Measurements from ENCODE around the gene MITF. TPM values are rescaled to one million over a fixed set of nuclear protein-coding genes. Genes with fewer than 3 reads are reported as not detected.

MITF gene
- total RNA-seq, 1 experiment from 2014 or later = 1.9 TPM

DNA sequence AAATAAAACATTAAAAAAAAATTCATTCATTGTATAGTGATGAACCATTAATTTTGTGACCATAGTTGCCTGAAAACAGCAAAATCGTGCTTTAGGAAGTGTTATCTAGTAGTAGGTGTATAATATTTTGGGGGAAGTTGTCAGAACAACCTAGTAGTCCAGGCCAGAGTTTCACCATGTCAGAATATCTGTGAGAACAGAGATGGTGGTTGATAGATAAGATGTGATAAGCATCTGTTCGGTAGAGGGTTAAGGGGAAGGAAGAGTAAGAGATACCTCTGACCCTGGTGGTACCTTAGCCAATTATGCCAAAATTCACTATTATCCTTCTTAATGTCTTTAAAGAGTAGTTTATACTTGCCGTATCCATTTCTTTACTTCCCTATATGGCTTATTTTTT is 113.8 kb downstream of the MITF start (continued):
- TF ChIP-seq POLR2A (IDR thresholded peaks at IDR 0.05; ENCODE audit: borderline replicate concordance, extremely low read depth, insufficient read depth, insufficient read length) = no peak

DNA sequence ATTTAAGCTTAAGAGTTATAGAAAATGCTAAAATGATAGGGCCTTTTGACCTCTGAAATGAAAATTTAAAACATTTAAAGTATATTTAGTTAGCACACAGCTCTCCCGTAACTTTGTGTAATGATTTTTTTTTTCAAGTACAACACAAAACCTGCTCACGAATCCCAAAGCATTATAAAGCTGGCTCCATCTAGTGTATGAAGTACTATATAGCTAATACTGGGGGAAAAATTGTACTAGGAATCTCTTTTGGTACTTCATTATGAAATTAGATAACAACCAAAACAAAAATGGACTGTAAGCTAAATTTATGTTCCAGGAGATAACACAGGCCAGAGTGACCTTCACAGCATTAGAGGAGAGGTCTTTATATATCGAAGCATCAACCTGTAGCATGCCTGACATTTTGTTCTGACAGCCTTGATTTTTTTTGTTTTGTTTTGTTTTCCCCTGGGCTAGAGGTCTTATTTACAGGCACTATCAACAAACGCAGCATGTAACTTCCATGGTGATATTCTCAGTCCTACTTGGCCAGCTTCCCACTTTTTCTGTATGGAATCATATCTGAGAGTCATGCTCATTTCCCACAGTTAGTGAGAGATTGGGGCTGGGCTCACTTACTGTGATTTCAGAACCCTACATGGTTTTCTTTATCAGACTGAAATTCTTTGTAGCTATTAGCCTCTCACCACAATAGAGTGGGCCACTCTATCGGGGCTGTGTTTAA is 116.3 kb downstream of the MITF start:
- Histone ChIP-seq H3K4me3 (replicated peaks in 1 of 2; ENCODE audit: low read depth in 1 of 2, low read length in 2 of 2) (no peak overlapping the region), H3K27me3 (ENCODE audit: insufficient read depth, low read length) (no peaks in the 10 kb centered on the region), H3K4me1 (ENCODE audit: control insufficient read depth in 1 of 2, insufficient read depth in 2 of 2, low read length in 2 of 2) (no peaks in the 10 kb centered on the region), H2AFZ (ENCODE audit: low read depth, low read length, poor library complexity, severe bottlenecking) (no peak overlapping the region), H4K20me1 (ENCODE audit: insufficient read depth) (no peaks in the 10 kb centered on the region), H3K36me3 (ENCODE audit: control insufficient read depth in 1 of 2, insufficient read depth in 2 of 2, low read length in 2 of 2) (no peaks in the 10 kb centered on the region), H3K4me2 (ENCODE audit: low read length) (no peak overlapping the region), H3K9ac (ENCODE audit: low read length) (no peak overlapping the region), H3K9me2 (ENCODE audit: insufficient read depth) (no peaks in the 10 kb centered on the region), H3K9me3 (ENCODE audit: control insufficient read depth in 1 of 2, insufficient read depth in 1 of 2, low read depth in 1 of 2, low read length in 2 of 2) (no peaks in the 10 kb centered on the region), H3K27ac (ENCODE audit: low read depth, low read length) (no peak overlapping the region), H3K79me2 (ENCODE audit: insufficient read depth, low read length) (no peaks in the 10 kb centered on the region)
- DNase-seq (ENCODE audit: low read depth, low spot score) (no peak), ATAC-seq (no peak)
- ChIA-PET RAD21 (ENCODE audit: low non-redundant PET in 1 of 2, low total read pairs in 2 of 2, uncharacterized antibody in 2 of 2, unreplicated experiment in 2 of 2) (no interaction called here), POLR2A (no interaction called here), CTCF (interaction anchor here (1.8 kb wide), 1 partner anchor 165 kb away, joined by 9 read pairs; no protein-coding TSS in a partner anchor)
- TF ChIP-seq, protein P1, sequence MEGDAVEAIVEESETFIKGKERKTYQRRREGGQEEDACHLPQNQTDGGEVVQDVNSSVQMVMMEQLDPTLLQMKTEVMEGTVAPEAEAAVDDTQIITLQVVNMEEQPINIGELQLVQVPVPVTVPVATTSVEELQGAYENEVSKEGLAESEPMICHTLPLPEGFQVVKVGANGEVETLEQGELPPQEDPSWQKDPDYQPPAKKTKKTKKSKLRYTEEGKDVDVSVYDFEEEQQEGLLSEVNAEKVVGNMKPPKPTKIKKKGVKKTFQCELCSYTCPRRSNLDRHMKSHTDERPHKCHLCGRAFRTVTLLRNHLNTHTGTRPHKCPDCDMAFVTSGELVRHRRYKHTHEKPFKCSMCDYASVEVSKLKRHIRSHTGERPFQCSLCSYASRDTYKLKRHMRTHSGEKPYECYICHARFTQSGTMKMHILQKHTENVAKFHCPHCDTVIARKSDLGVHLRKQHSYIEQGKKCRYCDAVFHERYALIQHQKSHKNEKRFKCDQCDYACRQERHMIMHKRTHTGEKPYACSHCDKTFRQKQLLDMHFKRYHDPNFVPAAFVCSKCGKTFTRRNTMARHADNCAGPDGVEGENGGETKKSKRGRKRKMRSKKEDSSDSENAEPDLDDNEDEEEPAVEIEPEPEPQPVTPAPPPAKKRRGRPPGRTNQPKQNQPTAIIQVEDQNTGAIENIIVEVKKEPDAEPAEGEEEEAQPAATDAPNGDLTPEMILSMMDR (IDR thresholded peaks at IDR 0.05 in 2 of 3, conservative IDR thresholded peaks at IDR 0.05 in 1 of 3; ENCODE audit: borderline replicate concordance in 1 of 3, insufficient read depth in 1 of 3, low read depth in 2 of 3, low read length in 2 of 3) = peak in 1 of 3 experiments; percentile 7; a peak in 2 of 6 replicates
- no peak for TF ChIP-seq POLR2A (IDR thresholded peaks at IDR 0.05; ENCODE audit: borderline replicate concordance, extremely low read depth, insufficient read depth, insufficient read length)
- no TSS peak for BruUV-seq (replicated peaks)
- intact Hi-C loops (cut with micrococcal nuclease) = loop anchor here (10.0 kb wide), 1 partner anchor 161 kb away; no protein-coding TSS in a partner anchor

Data from HCT116 (cell line).